Neural cell (in vitro differentiated cells): ENCODE measurements around the gene TENM3. TPM values are rescaled to one million over a fixed set of nuclear protein-coding genes. Genes with fewer than 3 reads are reported as not detected.

Experiments used
- H2AFZ ChIP-seq: fragments of 200-600, 300-800 bp; sonication (generic), shearing (Covaris generic); 2 replicates; pipeline ENCODE4 v1.6.0; 2014; ENCODE audit warnings: low read depth, mild to moderate bottlenecking, antibody characterized with exemption, low read length, moderate library complexity
- H3F3A ChIP-seq: fragments of 200-600 bp; shearing (Covaris generic); 2 replicates; pipeline ENCODE4 v1.6.1; 2016; ENCODE audit warnings: mild to moderate bottlenecking, moderate library complexity, mixed read lengths, antibody characterized with exemption, low read length; ENCODE audit not compliant: insufficient read depth, poor library complexity, severe bottlenecking
- H3K27ac ChIP-seq: fragments of 200-600, 300-800 bp; sonication (generic), shearing (Covaris generic); 2 replicates; pipeline ENCODE4 v1.5.1; 2014; ENCODE audit warnings: mild to moderate bottlenecking, low read length, moderate library complexity
- H3K27me3 ChIP-seq: fragments of 300-800, 200-600 bp; sonication (generic), shearing (Covaris generic); 2 replicates; pipeline ENCODE4 v1.6.0; 2014; ENCODE audit warnings: mild to moderate bottlenecking, low read depth, low read length, moderate library complexity; ENCODE audit not compliant: insufficient read depth
- H3K36me3 ChIP-seq: fragments of 300-800, 200-600 bp; sonication (generic), shearing (Covaris generic); 2 replicates; pipeline ENCODE4 v1.5.1; 2014; ENCODE audit warnings: mild to moderate bottlenecking, antibody characterized with exemption, low read length, moderate library complexity; ENCODE audit not compliant: insufficient read depth
- H3K4me2 ChIP-seq: fragments of 300-800, 200-600 bp; sonication (generic), shearing (Covaris generic); 2 replicates; pipeline ENCODE4 v1.6.0; 2014; ENCODE audit warnings: mild to moderate bottlenecking, low read length
- H3K4me3 ChIP-seq: fragments of 300-800, 200-600 bp; sonication (generic), shearing (Covaris generic); 2 replicates; pipeline ENCODE4 v1.5.1; 2014; ENCODE audit warnings: mild to moderate bottlenecking, low read length, moderate library complexity
- H3K79me2 ChIP-seq: fragments of 200-600 bp; shearing (Covaris generic); replicated peaks from 2 replicates; pipeline ENCODE4 v1.6.0; 2014; ENCODE audit warnings: mild to moderate bottlenecking, low read length, moderate library complexity; ENCODE audit not compliant: insufficient read depth
- H3K9ac ChIP-seq: fragments of 300-800, 200-600 bp; sonication (generic), shearing (Covaris generic); 2 replicates; pipeline ENCODE4 v1.6.1; 2016; ENCODE audit warnings: mild to moderate bottlenecking, low read length, mixed read lengths
- H3K9me2 ChIP-seq: fragments of 200-600 bp; shearing (Covaris generic); 2 replicates; pipeline ENCODE4 v1.6.1; 2016; ENCODE audit warnings: mild to moderate bottlenecking, low read length, mixed read lengths; ENCODE audit not compliant: insufficient read depth
- H3K9me3 ChIP-seq: fragments of 200-600, 300-800 bp; sonication (generic), shearing (Covaris generic); 2 replicates; pipeline ENCODE4 v1.6.1; 2016; ENCODE audit warnings: mild to moderate bottlenecking, mixed run types, low read length, moderate library complexity, mixed read lengths
- H4K20me1 ChIP-seq: fragments of 200-600 bp; shearing (Covaris generic); 2 replicates; pipeline ENCODE4 v1.6.1; 2016; ENCODE audit warnings: mild to moderate bottlenecking, mixed run types; ENCODE audit not compliant: insufficient read depth
- CTCF ChIP-seq: fragments of 450-650 bp; IDR thresholded peaks from 2 replicates; pipeline ENCODE4 v1.5.1; 2014; ENCODE audit warnings: antibody characterized with exemption, mild to moderate bottlenecking, moderate library complexity; ENCODE audit not compliant: poor library complexity, severe bottlenecking
- EP300 ChIP-seq: fragments of 450-650 bp; conservative IDR thresholded peaks from 2 replicates; pipeline ENCODE4 v1.6.1; 2014; ENCODE audit warnings: antibody characterized with exemption, mild to moderate bottlenecking, moderate library complexity; ENCODE audit not compliant: poor library complexity, severe bottlenecking
- EZH2 ChIP-seq: fragments of 200-600, 300-800 bp; shearing (Covaris generic), sonication (generic); IDR thresholded peaks from 2 replicates; pipeline ENCODE4 v1.6.1; 2014; ENCODE audit warnings: antibody characterized with exemption, low read length, borderline replicate concordance, mild to moderate bottlenecking; ENCODE audit not compliant: insufficient read depth, poor library complexity, severe bottlenecking
- MXI1 ChIP-seq: fragments of 450-650 bp; conservative IDR thresholded peaks from 2 replicates; pipeline ENCODE4 v1.6.1; 2014; ENCODE audit warnings: antibody characterized with exemption, mild to moderate bottlenecking; ENCODE audit not compliant: poor library complexity, severe bottlenecking
- POLR2AphosphoS5 ChIP-seq: IDR thresholded peaks from 2 replicates; pipeline ENCODE4 v1.6.1; 2012
- RAD21 ChIP-seq: fragments of 450-650 bp; conservative IDR thresholded peaks from 2 replicates; pipeline ENCODE4 v1.6.1; 2014; ENCODE audit warnings: antibody characterized with exemption, mild to moderate bottlenecking, moderate library complexity
- REST ChIP-seq: IDR thresholded peaks from 2 replicates; pipeline ENCODE4 v1.6.1; 2012; ENCODE audit warnings: borderline replicate concordance
- SMC3 ChIP-seq: fragments of 450-650 bp; conservative IDR thresholded peaks from 2 replicates; pipeline ENCODE4 v1.6.1; 2014; ENCODE audit warnings: antibody characterized with exemption, mild to moderate bottlenecking, moderate library complexity; ENCODE audit not compliant: poor library complexity
- TAF1 ChIP-seq: IDR thresholded peaks from 2 replicates; pipeline ENCODE4 v1.6.1; 2012; ENCODE audit warnings: low read depth
- polyA plus RNA-seq: library from polyadenylated mRNA; depleted of rRNA; stranded (reverse); fragments of >200 nt; gene quantifications from 2 replicates; pipeline ENCODE4 v1.2.3, GENCODE V29; 2014

TENM3 gene
- polyA plus RNA-seq, 1 donor from 2014 or later, result 7.3 TPM

GRCh38 chr4:182829196-182829595 lies 586.0 kb downstream of the TENM3 start:
- Histone ChIP-seq H3K27me3 (no peaks in the 10 kb centered on the region), H3K9me3 (no peaks in the 10 kb centered on the region), H3K4me2 (no peak overlapping the region), H3K27ac (no peak overlapping the region), H2AFZ (no peak overlapping the region), H4K20me1 (no peaks in the 10 kb centered on the region), H3K4me3 (no peak overlapping the region), H3K9ac (no peak overlapping the region), H3K79me2 (no peaks in the 10 kb centered on the region), H3K9me2 (no peaks in the 10 kb centered on the region), H3F3A (no peaks in the 10 kb centered on the region), H3K36me3 (no peaks in the 10 kb centered on the region)
- no peak for TF ChIP-seq CTCF
- TF ChIP-seq MXI1, result no peak

- H3K9ac ChIP-seq, result no peak overlapping the region
- H3K79me2 ChIP-seq, result no peaks in the 10 kb centered on the region
- no peak overlapping the region for H3K4me3 ChIP-seq
- no peaks in the 10 kb centered on the region for H3K27me3 ChIP-seq
- H3K4me2 ChIP-seq, result no peak overlapping the region
- H3K9me3 ChIP-seq, result no peaks in the 10 kb centered on the region
- TF ChIP-seq REST, result no peak
- TF ChIP-seq SMC3, result no peak
- no peak for TF ChIP-seq RAD21
- TF ChIP-seq TAF1, result no peak
- no peak for TF ChIP-seq EZH2
- TF ChIP-seq POLR2AphosphoS5, result no peak
- TF ChIP-seq MXI1, result no peak
- no peak for TF ChIP-seq EP300
- no peak for TF ChIP-seq CTCF
- H4K20me1 ChIP-seq, result no peaks in the 10 kb centered on the region
- H3K27ac ChIP-seq, result no peak overlapping the region
- no peaks in the 10 kb centered on the region for H3K36me3 ChIP-seq
- no peak overlapping the region for H2AFZ ChIP-seq
- no peaks in the 10 kb centered on the region for H3K9me2 ChIP-seq
- H3F3A ChIP-seq, result no peaks in the 10 kb centered on the region
These were observed 588.2 kb downstream of the TENM3 start for GRCh38 chr4:182831376-182831775.
